Vagina (tissue), 2 donors: ENCODE data around the gene TTC3.

Experiments
- CTCF ChIP-seq, 3 experiments: fragments of 450-650 bp in 2 of 3; fragments of 200-600 bp in 1 of 3; sonication (generic) in 1 of 3; IDR thresholded peaks; one replicate each; pipeline ENCODE4 v1.5.1; 2017 to 2019; ENCODE audit warnings: antibody characterized with exemption in 3 of 3, mild to moderate bottlenecking in 2 of 3, moderate library complexity in 2 of 3
- POLR2A ChIP-seq, 2 donors: fragments of 450-650 bp; IDR thresholded peaks; one replicate each; pipeline ENCODE4 v1.6.1; 2017; ENCODE audit warnings: antibody characterized with exemption in 2 of 2, mild to moderate bottlenecking in 2 of 2, moderate library complexity in 2 of 2
- POLR2AphosphoS5 ChIP-seq, 2 donors: sonication (generic); formaldehyde crosslinking; IDR thresholded peaks; one replicate each; pipeline ENCODE4 v1.9.0; 2017; ENCODE audit warnings: antibody characterized with exemption in 2 of 2, mild to moderate bottlenecking in 2 of 2, low read depth in 1 of 2; ENCODE audit not compliant: insufficient read depth in 1 of 2

- no peak for TF ChIP-seq CTCF (IDR thresholded peaks at IDR 0.05)
- no peak for TF ChIP-seq POLR2A (IDR thresholded peaks at IDR 0.05)
- TF ChIP-seq POLR2AphosphoS5 (IDR thresholded peaks at IDR 0.05; ENCODE audit: insufficient read depth in 1 of 2, low read depth in 1 of 2): no peak
These were observed 66.1 kb downstream of the TTC3 start for GRCh38 chr21:37139154-37139553.
